Measurements from ENCODE around the gene SLMAP.

Gene SLMAP

DNA sequence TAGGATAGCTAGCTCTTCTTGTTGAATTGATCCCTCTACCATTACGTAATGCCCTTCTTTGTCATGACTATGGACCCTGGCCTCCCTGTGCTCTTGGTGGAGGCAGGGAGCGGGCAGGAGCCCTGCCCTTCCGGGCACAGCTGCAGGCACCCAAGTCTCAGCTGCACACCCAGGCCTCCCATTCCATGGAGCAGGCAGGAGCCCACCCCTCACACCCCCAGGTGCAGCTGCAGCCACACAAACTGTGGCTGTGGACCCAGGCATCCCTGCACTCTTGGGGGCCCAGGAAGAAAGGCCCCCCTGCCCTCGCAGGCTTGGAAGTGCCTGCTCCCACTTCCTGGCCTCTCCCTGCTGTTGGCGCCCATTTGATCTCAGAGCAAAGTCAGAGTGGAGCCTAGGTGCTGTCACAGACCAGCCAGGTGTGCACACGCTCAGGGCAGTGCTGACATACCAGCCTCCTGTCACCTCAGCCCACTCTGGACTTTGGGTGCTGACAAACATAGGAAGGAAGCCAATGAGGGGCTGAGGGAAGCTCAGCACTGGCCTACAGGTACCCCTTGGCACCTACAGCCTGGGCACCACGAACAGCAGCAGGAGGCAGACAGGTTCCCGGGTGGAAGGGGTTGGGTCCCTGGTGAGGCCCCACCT is 53.0 kb downstream of the SLMAP start:
- H3K4me3 ChIP-seq (ENCODE audit: control insufficient read depth, low read depth, low read length): no peak overlapping the region
- no peak for TF ChIP-seq CTCF (conservative IDR thresholded peaks at IDR 0.05; ENCODE audit: control insufficient read depth, insufficient read depth, low read depth, low read length)
- no peak for DNase-seq (ENCODE audit: low read depth)

GRCh38 chr3:57809609-57809968 is 53.5 kb downstream of the SLMAP start:
- H3K4me3 ChIP-seq (ENCODE audit: control insufficient read depth, low read depth, low read length): no peak overlapping the region
- no peak for DNase-seq (ENCODE audit: low read depth)
- TF ChIP-seq CTCF (conservative IDR thresholded peaks at IDR 0.05; ENCODE audit: control insufficient read depth, insufficient read depth, low read depth, low read length): no peak

DNA sequence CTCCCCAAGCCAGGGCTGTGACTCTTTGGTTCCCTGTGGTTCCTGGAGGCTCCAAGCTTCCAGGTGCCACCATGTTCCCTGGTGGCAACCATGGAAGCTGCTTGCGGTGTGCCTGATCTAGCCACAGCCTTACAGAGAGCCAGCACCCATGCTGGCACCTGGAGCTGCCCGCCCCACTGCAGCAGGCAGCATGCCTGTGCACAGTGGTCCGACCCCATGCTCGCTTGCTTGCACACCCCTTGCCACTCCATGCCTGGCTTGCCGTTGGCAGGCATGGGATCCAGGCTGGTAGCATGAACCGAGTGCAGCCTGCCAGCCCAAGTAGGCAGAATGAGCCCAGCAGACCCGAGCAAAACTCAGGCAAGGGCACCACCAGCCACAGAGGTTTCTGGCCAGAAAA is 53.9 kb downstream of the SLMAP start:
- DNase-seq (ENCODE audit: low read depth): no peak
- TF ChIP-seq CTCF (conservative IDR thresholded peaks at IDR 0.05; ENCODE audit: control insufficient read depth, insufficient read depth, low read depth, low read length): no peak
- no peak overlapping the region for H3K4me3 ChIP-seq (ENCODE audit: control insufficient read depth, low read depth, low read length)

- no peak overlapping the region for H3K4me3 ChIP-seq (ENCODE audit: control insufficient read depth, low read depth, low read length)
- no peak for DNase-seq (ENCODE audit: low read depth)
- TF ChIP-seq CTCF (conservative IDR thresholded peaks at IDR 0.05; ENCODE audit: control insufficient read depth, insufficient read depth, low read depth, low read length): no peak
These were observed 54.5 kb downstream of the SLMAP start for GRCh38 chr3:57810471-57811137.

- no peak for DNase-seq (ENCODE audit: low read depth)
- TF ChIP-seq CTCF (conservative IDR thresholded peaks at IDR 0.05; ENCODE audit: control insufficient read depth, insufficient read depth, low read depth, low read length): no peak
- no peak overlapping the region for H3K4me3 ChIP-seq (ENCODE audit: control insufficient read depth, low read depth, low read length)
These were observed 58.9 kb downstream of the SLMAP start for GRCh38 chr3:57815036-57815435.

DNA sequence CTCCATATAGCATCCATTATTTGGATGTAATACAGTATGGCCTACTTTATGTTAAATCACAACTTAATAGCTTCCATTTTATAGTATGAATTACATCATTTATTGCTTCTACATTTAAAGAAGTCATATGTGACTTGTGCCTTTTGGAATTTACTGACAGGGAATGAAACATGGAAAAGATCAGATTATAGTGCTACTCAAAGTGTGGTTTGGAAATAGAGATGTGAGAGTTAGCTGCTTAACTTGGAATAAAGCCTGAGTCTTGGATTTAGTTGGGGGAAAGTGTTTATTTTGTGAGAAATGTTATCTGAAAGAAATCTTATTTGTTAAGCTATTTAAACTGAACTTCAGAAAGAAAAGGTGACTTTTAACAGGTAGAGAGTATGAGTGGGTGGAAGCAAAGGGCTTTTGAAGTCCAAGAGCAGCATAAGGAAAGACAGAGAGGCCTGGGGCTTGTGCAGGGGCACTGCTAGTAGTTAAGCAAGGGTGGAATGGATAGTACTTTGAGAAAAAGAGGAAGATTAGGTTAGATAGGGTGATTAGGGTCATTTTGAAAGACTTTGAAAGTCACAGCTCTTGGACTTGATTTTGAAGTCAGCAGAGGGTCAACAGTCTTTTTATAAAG is 60.5 kb downstream of the SLMAP start:
- no peak for DNase-seq (ENCODE audit: low read depth)
- TF ChIP-seq CTCF (conservative IDR thresholded peaks at IDR 0.05; ENCODE audit: control insufficient read depth, insufficient read depth, low read depth, low read length): no peak
- H3K4me3 ChIP-seq (ENCODE audit: control insufficient read depth, low read depth, low read length): no peak overlapping the region

Measured in fibroblast of mammary gland (primary cell).